Activated T-helper 17 cell treated with anti-CD3 and anti-CD28 coated beads, Interleukin-2, amount 50 U/mL, for 72 hours (primary cell): ENCODE measurements around the gene TXNL1. TPM values are rescaled to one million over a fixed set of nuclear protein-coding genes. Genes with fewer than 3 reads are reported as not detected.
A peak's percentile ranks its signal among the peaks of the same experiment; 100 is the strongest.
"Not testable (repeated sequence)": the region's sequence is repeated elsewhere in the genome, so short reads cannot be mapped to it uniquely, and the experiment has no call there.

Experiments used
- ATAC-seq: fragments of 150-1000 bp; cut with Tn5 transposase; replicated peaks from 2 replicates; pipeline ENCODE4 v1.10.0; 2021; ENCODE audit warnings: mild to moderate bottlenecking, moderate library complexity
- H3K27ac Mint-ChIP-seq: one replicate; pipeline ENCODE4 v1.8.0; 2022; ENCODE audit warnings: mixed read lengths
- H3K27me3 Mint-ChIP-seq: one replicate; pipeline ENCODE4 v1.8.0; 2022; ENCODE audit warnings: mixed read lengths
- H3K36me3 Mint-ChIP-seq: one replicate; pipeline ENCODE4 v1.8.0; 2022; ENCODE audit warnings: low read depth, mild to moderate bottlenecking, mixed read lengths
- H3K4me1 Mint-ChIP-seq: one replicate; pipeline ENCODE4 v1.8.0; 2022; ENCODE audit warnings: mixed read lengths
- H3K4me3 Mint-ChIP-seq: one replicate; pipeline ENCODE4 v1.8.0; 2022; ENCODE audit warnings: mild to moderate bottlenecking, mixed read lengths
- H3K9me3 Mint-ChIP-seq: one replicate; pipeline ENCODE4 v1.8.0; 2022; ENCODE audit warnings: mixed read lengths
- total RNA-seq, 2 donors: library from RNA; stranded (reverse); gene quantifications; one replicate each; pipeline ENCODE4 v1.2.3, GENCODE V29; 2022

Gene TXNL1
- 10 to 100 TPM; 66.4 to 70.7 TPM for total RNA-seq

DNA sequence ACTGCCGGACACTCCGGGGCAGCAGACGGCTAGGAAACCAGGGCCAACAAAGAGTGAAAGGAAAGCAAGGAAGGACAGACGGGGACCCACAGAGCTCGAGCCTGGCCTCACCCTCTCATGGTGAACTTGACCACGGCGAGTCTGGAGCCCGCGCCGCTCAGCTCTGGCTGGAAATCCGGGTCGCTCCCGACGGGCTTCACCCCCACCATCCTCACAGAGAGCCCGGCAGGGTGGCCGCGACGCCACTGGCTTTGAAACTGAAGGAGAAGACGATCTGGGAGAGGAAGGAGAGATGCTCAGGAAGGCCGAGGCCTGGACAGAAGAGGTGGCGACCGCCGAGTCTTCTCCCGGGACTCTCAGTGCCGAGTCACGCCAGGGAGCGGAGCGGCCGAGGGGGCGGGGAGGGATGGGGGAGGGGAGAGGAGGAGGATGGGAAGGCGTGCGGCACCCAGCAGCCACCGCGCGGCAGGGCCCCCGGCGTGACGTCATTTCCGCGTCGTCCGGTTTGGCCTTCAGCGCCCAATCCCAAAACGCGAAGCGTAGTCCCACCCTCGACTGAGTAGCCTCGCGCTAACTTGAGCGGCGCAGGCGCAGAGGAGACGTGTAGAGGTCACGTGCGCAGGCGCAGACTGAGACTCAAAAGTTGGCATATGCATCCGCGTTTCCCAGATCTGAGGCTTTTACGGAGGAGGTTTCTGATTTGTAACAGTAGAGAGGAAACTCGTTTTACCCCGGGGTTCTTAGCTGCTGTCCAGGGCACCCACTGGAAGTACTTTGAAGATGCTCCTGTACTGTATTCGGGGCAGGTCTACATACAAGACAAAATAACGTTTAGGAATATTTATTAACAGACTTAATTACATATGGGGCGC, at the start of gene TXNL1:
Gene TXNL1 (minus strand): TSS at position 361 of the 872 bp plus-strand sequence. CDS start 152 bp downstream, at position 209.
- peaks cover 52% of the 10 kb centered on the region for H3K36me3 Mint-ChIP-seq

DNA sequence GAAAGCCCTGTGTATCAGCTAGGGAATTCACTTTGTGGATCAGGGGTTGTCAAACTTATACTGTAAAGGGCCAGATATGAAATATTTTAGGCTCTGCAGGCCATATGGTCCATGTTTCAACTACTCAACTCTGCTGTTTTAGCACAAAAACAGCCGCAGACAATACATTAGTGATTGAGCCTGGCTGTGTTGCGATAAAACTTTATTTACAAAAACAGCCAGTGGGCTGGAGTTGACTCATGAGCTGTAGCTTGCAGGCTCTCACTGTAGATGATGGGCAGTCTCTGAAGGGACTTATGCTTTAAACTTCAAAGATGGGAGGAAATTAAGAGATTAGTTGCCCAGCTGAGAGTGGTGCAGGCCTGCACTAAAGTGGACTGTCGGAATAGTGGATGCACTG, 45.9 kb upstream of the TXNL1 start:
- H3K36me3 Mint-ChIP-seq, result peaks cover 58% of the 10 kb centered on the region
- no peak overlapping the region for H3K4me3 Mint-ChIP-seq

More for the DNA sequence above, at the start of gene TXNL1:
- ATAC-seq, result peak; percentile 97
- H3K9me3 Mint-ChIP-seq, result peaks cover 3% of the 10 kb centered on the region
- peaks cover 28% of the 10 kb centered on the region for H3K4me1 Mint-ChIP-seq
- H3K4me3 Mint-ChIP-seq, result peak within 1 kb of the TSS; percentile 97
- peak within 1 kb of the TSS; percentile 99 for H3K27ac Mint-ChIP-seq
- no peaks in the 10 kb centered on the region for H3K27me3 Mint-ChIP-seq

DNA sequence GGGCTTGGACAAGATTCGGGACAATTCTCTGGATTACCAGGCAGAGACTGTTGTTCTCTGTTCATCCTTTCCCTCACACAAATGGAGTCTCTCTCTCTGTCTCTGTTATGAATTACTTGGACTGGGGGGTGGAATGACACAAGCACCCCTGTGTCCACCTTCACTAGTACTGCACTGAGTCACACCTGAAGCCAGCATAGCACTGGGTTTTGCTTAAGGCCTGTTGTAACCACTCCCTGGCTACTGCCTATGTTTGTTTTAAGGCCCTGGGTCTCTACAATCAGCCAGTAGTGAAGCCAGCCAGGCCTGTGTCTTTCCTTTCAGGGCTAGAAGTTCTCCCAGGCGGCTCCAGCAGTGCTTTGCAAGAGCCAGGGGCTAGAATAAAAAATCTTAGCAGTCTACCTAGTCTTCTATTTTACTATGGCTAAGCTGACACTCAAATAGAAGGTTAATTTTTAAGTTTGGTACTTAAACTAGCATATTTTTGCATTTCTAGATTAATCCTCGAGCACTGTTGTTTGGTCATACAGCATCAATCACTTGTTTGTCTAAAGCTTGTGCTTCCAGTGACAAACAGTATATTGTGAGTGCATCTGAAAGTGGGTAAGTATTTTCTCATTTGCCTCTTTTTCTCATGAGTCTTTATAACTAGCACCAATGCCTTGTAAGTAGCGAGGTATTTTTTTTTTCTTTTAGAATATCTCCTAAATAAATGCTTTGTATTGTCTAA, 40.6 kb upstream of the TXNL1 start:
- ATAC-seq, result no peak
- Mint-ChIP-seq H3K4me1 (peaks cover 5% of the 10 kb centered on the region), H3K36me3 (peaks cover 54% of the 10 kb centered on the region), H3K27me3 (no peaks in the 10 kb centered on the region), H3K27ac (no peak overlapping the region), H3K9me3 (no peaks in the 10 kb centered on the region), H3K4me3 (no peak overlapping the region)

More for the DNA sequence above, 45.9 kb upstream of the TXNL1 start:
- Mint-ChIP-seq H3K27me3 (no peaks in the 10 kb centered on the region), H3K4me1 (no peaks in the 10 kb centered on the region), H3K9me3 (no peaks in the 10 kb centered on the region), H3K27ac (no peak overlapping the region)
- ATAC-seq, result no peak

DNA sequence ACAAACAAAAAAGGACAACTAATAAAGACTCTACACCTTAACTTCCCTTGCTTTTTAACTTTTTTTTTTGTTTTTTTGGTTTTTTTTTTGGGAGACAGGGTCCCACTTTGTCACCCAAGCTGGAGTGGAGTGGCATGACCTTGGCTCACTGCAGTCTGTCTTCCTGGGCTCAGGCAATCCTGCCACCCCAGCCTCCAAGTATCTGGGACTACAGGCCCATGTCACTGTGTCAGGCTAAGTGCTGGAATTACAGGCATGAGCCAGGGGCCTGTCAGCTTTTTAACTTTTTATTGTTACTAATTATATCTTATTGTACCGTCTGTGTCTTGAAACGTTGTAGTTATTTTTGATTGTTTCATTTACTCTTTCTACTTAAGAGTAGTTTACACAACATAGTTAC, 38.2 kb upstream of the TXNL1 start:
- Mint-ChIP-seq H3K4me1 (peaks cover 6% of the 10 kb centered on the region), H3K4me3 (no peak overlapping the region), H3K27ac (no peak overlapping the region), H3K36me3 (peaks cover 51% of the 10 kb centered on the region), H3K27me3 (no peaks in the 10 kb centered on the region), H3K9me3 (no peaks in the 10 kb centered on the region)
- ATAC-seq, result no peak

DNA sequence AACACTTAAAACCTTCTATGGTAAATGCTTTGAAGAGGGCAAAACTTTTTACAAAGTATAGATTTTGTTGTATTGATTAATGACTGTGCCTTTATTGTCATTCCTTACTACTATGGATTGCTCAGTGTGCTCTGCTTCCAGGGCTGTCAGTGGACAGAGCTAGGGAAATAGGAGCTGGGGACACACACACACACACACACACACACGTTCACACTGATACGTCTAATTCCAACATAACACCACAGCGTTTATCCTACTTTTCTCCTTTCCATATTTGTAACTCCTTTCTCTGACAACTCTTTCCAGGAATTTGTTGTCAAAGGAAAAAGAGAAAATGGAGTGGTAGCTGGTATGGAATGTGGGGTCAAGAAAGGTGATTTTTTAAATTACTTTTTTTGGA, 34.6 kb upstream of the TXNL1 start:
- Mint-ChIP-seq H3K4me3 (no peak overlapping the region), H3K27me3 (no peaks in the 10 kb centered on the region), H3K36me3 (peaks cover 47% of the 10 kb centered on the region), H3K27ac (no peak overlapping the region), H3K9me3 (no peaks in the 10 kb centered on the region), H3K4me1 (peaks cover 17% of the 10 kb centered on the region)
- no peak for ATAC-seq

DNA sequence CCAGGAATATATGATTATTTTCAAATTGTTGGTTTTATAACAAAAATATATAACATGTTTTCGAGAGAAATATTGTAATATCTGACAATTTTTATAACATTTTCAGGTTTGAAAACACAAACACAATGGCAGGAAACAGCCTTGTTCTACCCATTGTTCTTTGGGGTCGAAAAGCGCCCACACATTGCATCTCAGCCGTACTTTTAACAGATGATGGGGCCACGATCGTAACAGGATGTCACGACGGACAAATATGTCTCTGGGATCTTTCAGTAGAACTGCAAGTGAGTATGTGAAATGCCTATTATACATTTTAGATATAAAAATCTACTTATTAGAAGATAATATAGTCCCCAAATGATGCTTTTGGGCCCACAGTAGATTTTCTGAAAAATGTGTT, 34.0 kb upstream of the TXNL1 start:
- Mint-ChIP-seq H3K27me3 (no peaks in the 10 kb centered on the region), H3K36me3 (peaks cover 41% of the 10 kb centered on the region), H3K9me3 (no peaks in the 10 kb centered on the region), H3K4me3 (no peak overlapping the region), H3K4me1 (peaks cover 12% of the 10 kb centered on the region), H3K27ac (no peak overlapping the region)
- ATAC-seq, result no peak

DNA sequence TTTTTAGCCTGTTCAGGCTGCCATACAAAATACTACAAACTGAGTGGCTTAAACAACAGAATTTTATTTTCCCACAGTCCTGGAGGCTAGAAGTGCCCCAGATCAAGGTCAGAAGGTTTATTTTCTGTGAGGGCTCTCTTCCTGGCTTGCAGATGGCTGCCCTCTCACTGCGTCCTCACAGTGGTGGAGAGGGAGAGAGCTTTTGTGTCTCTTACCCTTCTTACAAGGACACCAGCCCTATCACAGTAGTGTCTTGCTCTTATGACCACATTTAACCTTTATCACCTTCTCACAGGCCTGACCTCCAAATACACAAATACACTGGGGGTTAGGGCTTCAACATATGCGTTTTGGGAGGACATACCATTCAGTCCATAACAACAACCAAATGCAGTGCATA, 24.5 kb upstream of the TXNL1 start:
- no peaks in the 10 kb centered on the region for H3K9me3 Mint-ChIP-seq
- ATAC-seq, result no peak
- peaks cover 29% of the 10 kb centered on the region for H3K4me1 Mint-ChIP-seq
- no peak overlapping the region for H3K27ac Mint-ChIP-seq
- H3K4me3 Mint-ChIP-seq, result no peak overlapping the region
- peaks cover 4% of the 10 kb centered on the region for H3K36me3 Mint-ChIP-seq
- H3K27me3 Mint-ChIP-seq, result no peaks in the 10 kb centered on the region

DNA sequence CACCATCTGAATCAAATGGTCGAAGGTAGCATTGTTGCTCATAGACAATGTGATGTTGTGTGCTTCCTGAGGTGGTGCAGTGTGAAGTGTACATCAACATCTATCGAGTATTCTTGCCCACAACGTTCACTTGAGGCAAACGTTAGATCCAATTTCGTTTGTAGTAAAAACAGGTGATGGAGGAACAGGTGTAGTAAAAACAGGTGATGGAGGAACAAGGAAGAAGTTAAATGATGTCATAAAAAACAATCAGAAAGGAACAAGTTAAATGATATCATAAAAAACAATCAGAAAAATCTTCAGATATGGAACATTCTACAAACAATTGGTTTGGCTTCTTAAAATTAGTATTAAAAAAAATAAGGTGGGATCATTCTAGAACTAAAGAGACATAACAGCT, 24.1 kb upstream of the TXNL1 start:
- Mint-ChIP-seq H3K27ac (no peak overlapping the region), H3K4me3 (no peak overlapping the region), H3K9me3 (no peaks in the 10 kb centered on the region), H3K36me3 (peaks cover 4% of the 10 kb centered on the region), H3K4me1 (peaks cover 29% of the 10 kb centered on the region), H3K27me3 (no peaks in the 10 kb centered on the region)
- no peak for ATAC-seq

DNA sequence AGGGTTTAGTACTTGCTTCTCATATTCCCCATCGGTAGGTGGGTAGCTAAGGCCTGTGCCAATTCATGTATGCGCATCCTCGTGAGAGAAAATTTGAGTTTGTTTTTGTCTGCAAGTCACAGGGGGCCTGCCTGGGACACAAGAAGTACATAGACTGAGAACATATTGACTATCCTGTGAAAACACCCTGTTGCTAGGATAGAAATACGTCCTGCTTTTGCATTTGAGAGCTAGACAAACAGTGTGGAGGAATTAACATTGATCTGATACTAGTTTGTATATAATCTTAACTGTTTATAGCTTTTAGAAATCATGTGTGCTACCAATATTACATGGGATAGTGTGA, 23.6 kb upstream of the TXNL1 start:
- Mint-ChIP-seq H3K4me1 (peaks cover 25% of the 10 kb centered on the region), H3K27me3 (no peaks in the 10 kb centered on the region), H3K27ac (no peak overlapping the region), H3K36me3 (peaks cover 4% of the 10 kb centered on the region), H3K9me3 (no peaks in the 10 kb centered on the region), H3K4me3 (no peak overlapping the region)
- ATAC-seq, result no peak

DNA sequence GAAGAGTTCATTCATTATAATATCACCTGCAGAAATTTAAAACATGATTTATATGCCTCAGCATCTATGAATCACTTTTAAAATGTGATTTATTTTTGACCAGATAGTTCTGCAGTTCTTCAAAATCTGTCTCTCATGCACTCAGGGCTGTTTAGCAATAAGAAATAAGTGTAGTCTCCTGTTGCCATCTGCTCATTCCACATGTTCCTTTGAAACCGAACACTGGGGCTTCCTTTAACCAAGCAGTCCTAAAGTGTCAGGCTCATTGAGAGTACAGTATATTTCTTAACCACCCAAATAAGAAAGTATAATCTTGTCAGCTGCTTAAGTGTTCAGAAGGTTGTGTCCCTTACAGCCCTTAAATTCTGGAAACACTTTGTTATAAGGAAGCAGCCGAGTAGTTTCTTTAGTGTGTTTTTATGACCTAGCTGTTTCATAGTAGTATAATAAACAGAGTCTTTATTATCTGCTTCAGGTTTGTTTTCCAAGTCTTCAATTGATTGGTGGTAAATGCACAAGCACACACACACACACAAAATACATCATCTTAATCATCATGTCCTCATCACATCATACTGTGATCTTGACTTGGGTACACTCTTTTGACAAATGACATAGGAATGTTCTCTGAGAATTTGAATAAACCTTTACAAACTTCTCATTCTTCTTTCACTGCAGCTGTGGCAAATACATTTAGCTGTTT, 23.1 kb upstream of the TXNL1 start:
- Mint-ChIP-seq H3K27ac (no peak overlapping the region), H3K4me1 (peaks cover 23% of the 10 kb centered on the region), H3K9me3 (no peaks in the 10 kb centered on the region), H3K27me3 (no peaks in the 10 kb centered on the region), H3K4me3 (no peak overlapping the region), H3K36me3 (peaks cover 4% of the 10 kb centered on the region)
- ATAC-seq, result no peak

DNA sequence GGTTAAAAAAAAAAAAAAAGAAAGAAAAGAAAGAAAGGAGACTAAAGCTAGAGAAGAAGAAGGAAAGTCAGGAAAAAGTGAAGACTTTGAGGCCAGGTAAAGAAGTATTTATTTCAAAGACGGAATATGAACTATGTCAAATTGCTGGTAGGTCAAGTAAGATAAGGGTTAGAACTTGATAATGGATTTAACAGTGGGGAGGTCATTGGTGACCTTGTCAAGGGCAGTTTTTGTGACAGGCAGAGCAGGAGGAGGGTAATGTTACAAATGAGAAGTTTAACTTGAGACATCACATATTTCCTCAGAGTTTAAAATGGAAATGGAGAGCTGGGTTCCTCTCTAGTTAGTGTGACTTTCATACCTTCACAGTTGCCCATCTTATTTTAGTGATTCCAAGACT, 22.3 kb upstream of the TXNL1 start:
- ATAC-seq, result no peak
- Mint-ChIP-seq H3K36me3 (peaks cover 4% of the 10 kb centered on the region), H3K27ac (no peak overlapping the region), H3K27me3 (no peaks in the 10 kb centered on the region), H3K9me3 (no peaks in the 10 kb centered on the region), H3K4me1 (peaks cover 25% of the 10 kb centered on the region), H3K4me3 (no peak overlapping the region)

DNA sequence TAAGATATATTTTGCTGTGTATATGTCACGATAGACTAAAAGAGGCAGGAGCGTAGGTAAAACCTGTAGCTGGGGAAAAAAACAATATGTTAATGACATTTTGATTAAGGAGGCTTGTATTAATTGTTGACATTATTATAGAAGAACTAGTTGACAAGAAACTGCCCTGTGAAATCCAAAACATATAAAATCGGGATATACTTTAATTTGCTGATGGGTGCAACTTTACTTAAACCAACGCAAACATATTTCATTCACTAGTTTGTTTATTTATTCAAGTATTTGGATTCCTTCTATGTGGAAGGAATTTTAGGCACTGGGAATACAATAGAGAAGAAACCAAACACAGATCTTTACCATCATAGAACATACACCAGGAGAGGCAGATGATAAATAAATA, 20.7 kb upstream of the TXNL1 start:
- peak overlapping the region; percentile 13 for H3K27ac Mint-ChIP-seq
- H3K9me3 Mint-ChIP-seq, result no peaks in the 10 kb centered on the region
- ATAC-seq, result no peak

DNA sequence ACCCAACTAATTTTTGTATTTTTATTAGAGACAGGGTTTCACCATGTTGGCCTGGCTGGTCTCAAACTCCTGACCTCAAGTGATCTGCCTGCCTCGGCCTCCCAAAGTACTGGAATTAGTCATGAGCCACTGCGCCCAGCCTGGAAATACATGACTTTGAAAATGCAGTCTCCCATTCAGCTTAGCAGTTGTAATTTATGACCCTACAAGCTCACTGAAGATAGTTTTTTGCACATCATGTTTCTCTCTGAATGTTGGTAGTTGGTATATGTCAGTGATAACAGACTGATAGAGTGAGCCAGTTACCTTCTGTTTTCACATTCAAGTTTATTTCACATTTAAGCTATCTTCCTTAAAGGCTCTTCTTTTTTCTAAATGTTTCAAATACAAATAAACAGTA, 19.9 kb upstream of the TXNL1 start:
- Mint-ChIP-seq H3K4me1 (peaks cover 41% of the 10 kb centered on the region), H3K27ac (no peak overlapping the region), H3K4me3 (no peak overlapping the region), H3K27me3 (no peaks in the 10 kb centered on the region), H3K36me3 (peaks cover 4% of the 10 kb centered on the region), H3K9me3 (no peaks in the 10 kb centered on the region)
- no peak for ATAC-seq

More for the DNA sequence above, 20.7 kb upstream of the TXNL1 start:
- Mint-ChIP-seq H3K4me3 (no peak overlapping the region), H3K4me1 (peaks cover 35% of the 10 kb centered on the region), H3K36me3 (peaks cover 4% of the 10 kb centered on the region), H3K27me3 (no peaks in the 10 kb centered on the region)

DNA sequence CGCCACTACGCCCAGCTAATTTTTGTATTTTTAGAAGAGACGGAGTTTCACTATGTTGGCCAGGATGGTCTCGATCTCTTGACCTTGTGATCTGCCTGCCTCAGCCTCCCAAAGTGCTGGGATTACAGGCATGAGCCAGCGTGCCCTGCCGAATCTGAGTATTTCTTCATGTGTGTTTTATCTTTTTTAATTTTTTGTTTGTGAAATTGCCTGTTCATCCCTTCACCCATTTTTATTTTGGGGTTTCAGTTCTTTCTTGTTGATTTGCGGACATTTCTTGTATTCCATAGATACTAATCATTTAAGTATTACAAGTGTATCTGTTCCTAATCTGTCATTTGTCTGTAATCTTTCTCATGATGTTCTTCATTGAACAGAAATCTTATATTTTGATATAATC, 15.9 kb upstream of the TXNL1 start:
- peak overlapping the region; percentile 99 for H3K4me3 Mint-ChIP-seq
- not testable (repeated sequence) for H3K9me3 Mint-ChIP-seq, H3K27ac Mint-ChIP-seq, ATAC-seq, H3K36me3 Mint-ChIP-seq, H3K27me3 Mint-ChIP-seq
- peaks cover 41% of the 10 kb centered on the region for H3K4me1 Mint-ChIP-seq
